Liver (tissue), 9 donors: ENCODE data around the gene TMEM145. TPM values are rescaled to one million over a fixed set of nuclear protein-coding genes. Genes with fewer than 3 reads are reported as not detected.

Experiments used
- DNase-seq: peaks from one replicate; pipeline ENCODE4 v3.0.0-alpha.2; 2017; ENCODE audit warnings: low spot score
- H3K27ac ChIP-seq, 2 donors: one replicate each; pipeline ENCODE4 v1.7.0; 2013; ENCODE audit warnings: inconsistent platforms in 2 of 2, low read length in 2 of 2, control low read depth in 1 of 2, low read depth in 1 of 2, mild to moderate bottlenecking in 1 of 2
- H3K27me3 ChIP-seq, 4 donors: one replicate each; pipeline versions ENCODE4 v1.6.1 to v1.7.0; 2013; ENCODE audit warnings: low read length in 3 of 4, inconsistent platforms in 1 of 4, mild to moderate bottlenecking in 1 of 4, moderate library complexity in 1 of 4; ENCODE audit not compliant: control insufficient read depth in 4 of 4, insufficient read depth in 4 of 4
- H3K36me3 ChIP-seq, 4 donors: one replicate each; pipeline versions ENCODE4 v1.6.1 to v1.7.0; 2013; ENCODE audit warnings: low read length in 3 of 4, mild to moderate bottlenecking in 3 of 4, low read depth in 1 of 4, moderate library complexity in 1 of 4; ENCODE audit not compliant: control insufficient read depth in 4 of 4, insufficient read depth in 3 of 4
- H3K4me1 ChIP-seq, 4 donors: one replicate each; pipeline versions ENCODE4 v1.6.1 to v1.7.0; 2013; ENCODE audit warnings: low read length in 3 of 4, mild to moderate bottlenecking in 3 of 4, moderate library complexity in 1 of 4; ENCODE audit not compliant: control insufficient read depth in 4 of 4, insufficient read depth in 4 of 4
- H3K4me3 ChIP-seq, 3 donors: one replicate each; pipeline versions ENCODE4 v1.6.1 to v1.7.0; 2013; ENCODE audit warnings: low read length in 3 of 3, control low read depth in 1 of 3, low read depth in 1 of 3, mild to moderate bottlenecking in 1 of 3
- H3K9ac ChIP-seq, 2 donors: one replicate each; pipeline ENCODE4 v1.7.0; 2013; ENCODE audit warnings: low read length in 2 of 2, mild to moderate bottlenecking in 2 of 2, moderate library complexity in 2 of 2, control low read depth in 1 of 2, low read depth in 1 of 2
- H3K9me3 ChIP-seq, 4 donors: one replicate each; pipeline versions ENCODE4 v1.6.1 to v1.7.0; 2013; ENCODE audit warnings: low read length in 3 of 4; ENCODE audit not compliant: control insufficient read depth in 4 of 4
- CTCF ChIP-seq: fragments of 150-350 bp; IDR thresholded peaks from 2 replicates; pipeline ENCODE4 v1.5.1; 2017; ENCODE audit warnings: improper control_type of control experiment, low read depth, low read length; ENCODE audit not compliant: missing input control
- EGR1 ChIP-seq, 2 donors: IDR thresholded peaks; 2 replicates each; pipeline ENCODE4 v1.6.1; 2016 to 2018; ENCODE audit warnings: antibody characterized with exemption in 2 of 2, low read depth in 2 of 2
- FOXA1 ChIP-seq: IDR thresholded peaks from 2 replicates; pipeline ENCODE4 v1.6.1; 2016; ENCODE audit warnings: antibody characterized with exemption
- GABPA ChIP-seq, 2 donors: IDR thresholded peaks in 1 of 2; conservative IDR thresholded peaks in 1 of 2; 2 replicates each; pipeline ENCODE4 v1.6.1; 2016; ENCODE audit warnings: antibody characterized with exemption in 2 of 2, mild to moderate bottlenecking in 1 of 2, moderate library complexity in 1 of 2
- HNF4A ChIP-seq, 2 donors: conservative IDR thresholded peaks; 2 replicates each; pipeline ENCODE4 v1.6.1; 2016; ENCODE audit warnings: antibody characterized with exemption in 2 of 2, mild to moderate bottlenecking in 2 of 2
- HNF4G ChIP-seq: IDR thresholded peaks from 2 replicates; pipeline ENCODE4 v1.6.1; 2016; ENCODE audit warnings: antibody characterized with exemption
- JUND ChIP-seq, 2 donors: IDR thresholded peaks; 2 replicates each; pipeline ENCODE4 v1.6.1; 2016; ENCODE audit warnings: antibody characterized with exemption in 2 of 2
- MAX ChIP-seq: IDR thresholded peaks from 2 replicates; pipeline ENCODE4 v1.6.1; 2016; ENCODE audit warnings: antibody characterized with exemption
- NR2F2 ChIP-seq: IDR thresholded peaks from 2 replicates; pipeline ENCODE4 v1.6.1; 2016; ENCODE audit warnings: antibody characterized with exemption
- RAD21 ChIP-seq, 2 donors: IDR thresholded peaks; 2 replicates each; pipeline ENCODE4 v1.6.1; 2016; ENCODE audit warnings: antibody characterized with exemption in 2 of 2, mild to moderate bottlenecking in 2 of 2
- SP1 ChIP-seq: IDR thresholded peaks from 2 replicates; pipeline ENCODE4 v1.6.1; 2018; ENCODE audit warnings: antibody characterized with exemption, mild to moderate bottlenecking
- WGBS: extraction: QIAGEN DNeasy Blood & Tissue Kit; methylation state at CpG from one replicate; pipeline ENCODE4 v1.1.7; 2013; 5-methylcytosine and 5-hydroxymethylcytosine counted together
- polyA plus RNA-seq, 2 donors: library from polyadenylated mRNA; stranded (reverse) in 1 of 2; unstranded in 1 of 2; fragments of 200-250 nt in 1 of 2; fragments of >200 nt in 1 of 2; fragmentation: Nextera tagmentation in 1 of 2; extraction: Ambion mirVana in 1 of 2; gene quantifications; one replicate each; pipeline versions ENCODE4 v1.2.1 to v1.2.3, GENCODE V29; 2013 to 2015
- total RNA-seq, 2 donors: library from RNA; depleted of rRNA; stranded (reverse); fragments of >200 nt; gene quantifications; one replicate each; pipeline ENCODE4 v1.2.3, GENCODE V29; 2014
- TF ChIP-seq, protein P1 (sequence below): IDR thresholded peaks from 2 replicates; pipeline ENCODE4 v1.6.1; 2016; ENCODE audit warnings: antibody characterized with exemption
- donor health status: healthy.
- donor health status: healthy.
- donor health status: healthy.
- donor health status: healthy.
- donor health status: healthy.

The TMEM145 gene
- total and polyA plus RNA-seq, 4 donors: 0.02 to 0.08 TPM; not detected in 2

GRCh38 chr19:42281827-42282762 is 31.0 kb upstream of the TMEM145 start:
- H3K4me3 ChIP-seq: no peak overlapping the region
- no peaks in the 10 kb centered on the region for H3K27me3 ChIP-seq
- TF ChIP-seq MAX (no peak), EGR1 (IDR thresholded peaks at IDR 0.05; ENCODE audit: low read depth in 2 of 2) (no peak)
- peak overlapping the region; percentile 72 to 83 for H3K27ac ChIP-seq
- no peaks in the 10 kb centered on the region for H3K9me3 ChIP-seq
- DNase-seq: peak; percentile 41
- peaks cover 0 to 3% (median under 1%) of the 10 kb centered on the region in 4 donors for H3K36me3 ChIP-seq
- 56% methylated on average over 7 of the region's 7 CpGs for WGBS
- H3K9ac ChIP-seq: no peak overlapping the region
- H3K4me1 ChIP-seq: peaks cover 20 to 75% (median 52%) of the 10 kb centered on the region in 4 donors

- Histone ChIP-seq H3K9ac (no peak overlapping the region), H3K4me3 (no peak overlapping the region), H3K27me3 (no peaks in the 10 kb centered on the region), H3K36me3 (peaks cover 4 to 10% (median 6%) of the 10 kb centered on the region in 4 donors), H3K4me1 (peaks cover 19 to 69% (median 48%) of the 10 kb centered on the region in 4 donors), H3K27ac (peak overlapping the region; percentile 91 to 98), H3K9me3 (no peaks in the 10 kb centered on the region)
- no peak for TF ChIP-seq JUND (IDR thresholded peaks at IDR 0.05)
- TF ChIP-seq GABPA (IDR thresholded peaks at IDR 0.05 in 1 of 2, conservative IDR thresholded peaks at IDR 0.05 in 1 of 2): no peak
- no peak for TF ChIP-seq HNF4A (conservative IDR thresholded peaks at IDR 0.05)
- TF ChIP-seq CTCF: no peak
- no peak for TF ChIP-seq MAX
- no peak for TF ChIP-seq HNF4G
- no peak for TF ChIP-seq SP1
- TF ChIP-seq, protein P1, sequence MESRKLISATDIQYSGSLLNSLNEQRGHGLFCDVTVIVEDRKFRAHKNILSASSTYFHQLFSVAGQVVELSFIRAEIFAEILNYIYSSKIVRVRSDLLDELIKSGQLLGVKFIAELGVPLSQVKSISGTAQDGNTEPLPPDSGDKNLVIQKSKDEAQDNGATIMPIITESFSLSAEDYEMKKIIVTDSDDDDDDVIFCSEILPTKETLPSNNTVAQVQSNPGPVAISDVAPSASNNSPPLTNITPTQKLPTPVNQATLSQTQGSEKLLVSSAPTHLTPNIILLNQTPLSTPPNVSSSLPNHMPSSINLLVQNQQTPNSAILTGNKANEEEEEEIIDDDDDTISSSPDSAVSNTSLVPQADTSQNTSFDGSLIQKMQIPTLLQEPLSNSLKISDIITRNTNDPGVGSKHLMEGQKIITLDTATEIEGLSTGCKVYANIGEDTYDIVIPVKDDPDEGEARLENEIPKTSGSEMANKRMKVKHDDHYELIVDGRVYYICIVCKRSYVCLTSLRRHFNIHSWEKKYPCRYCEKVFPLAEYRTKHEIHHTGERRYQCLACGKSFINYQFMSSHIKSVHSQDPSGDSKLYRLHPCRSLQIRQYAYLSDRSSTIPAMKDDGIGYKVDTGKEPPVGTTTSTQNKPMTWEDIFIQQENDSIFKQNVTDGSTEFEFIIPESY: no peak
- TF ChIP-seq NR2F2: no peak
- no peak for TF ChIP-seq EGR1 (IDR thresholded peaks at IDR 0.05; ENCODE audit: low read depth in 2 of 2)
- no peak for TF ChIP-seq FOXA1
- no peak for TF ChIP-seq RAD21 (IDR thresholded peaks at IDR 0.05)
- 62% methylated on average over 4 of the region's 4 CpGs for WGBS
- no peak for DNase-seq
Measured at GRCh38 chr19:42282819-42283187, 30.3 kb upstream of the TMEM145 start.
